HG02885 (cell line): ENCODE data around the gene ELP2.
"Not testable (repeated sequence)": the region's sequence is repeated elsewhere in the genome, so short reads cannot be mapped to it uniquely, and the experiment has no call there.

ENCODE experiments used
- ATAC-seq: cut with Tn5 transposase; IDR thresholded peaks from one replicate; pipeline ENCODE4 v1.9.1; 2021; ENCODE audit warnings: mild to moderate bottlenecking; ENCODE audit not compliant: unreplicated experiment, poor library complexity

ELP2 gene, protein sequence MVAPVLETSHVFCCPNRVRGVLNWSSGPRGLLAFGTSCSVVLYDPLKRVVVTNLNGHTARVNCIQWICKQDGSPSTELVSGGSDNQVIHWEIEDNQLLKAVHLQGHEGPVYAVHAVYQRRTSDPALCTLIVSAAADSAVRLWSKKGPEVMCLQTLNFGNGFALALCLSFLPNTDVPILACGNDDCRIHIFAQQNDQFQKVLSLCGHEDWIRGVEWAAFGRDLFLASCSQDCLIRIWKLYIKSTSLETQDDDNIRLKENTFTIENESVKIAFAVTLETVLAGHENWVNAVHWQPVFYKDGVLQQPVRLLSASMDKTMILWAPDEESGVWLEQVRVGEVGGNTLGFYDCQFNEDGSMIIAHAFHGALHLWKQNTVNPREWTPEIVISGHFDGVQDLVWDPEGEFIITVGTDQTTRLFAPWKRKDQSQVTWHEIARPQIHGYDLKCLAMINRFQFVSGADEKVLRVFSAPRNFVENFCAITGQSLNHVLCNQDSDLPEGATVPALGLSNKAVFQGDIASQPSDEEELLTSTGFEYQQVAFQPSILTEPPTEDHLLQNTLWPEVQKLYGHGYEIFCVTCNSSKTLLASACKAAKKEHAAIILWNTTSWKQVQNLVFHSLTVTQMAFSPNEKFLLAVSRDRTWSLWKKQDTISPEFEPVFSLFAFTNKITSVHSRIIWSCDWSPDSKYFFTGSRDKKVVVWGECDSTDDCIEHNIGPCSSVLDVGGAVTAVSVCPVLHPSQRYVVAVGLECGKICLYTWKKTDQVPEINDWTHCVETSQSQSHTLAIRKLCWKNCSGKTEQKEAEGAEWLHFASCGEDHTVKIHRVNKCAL

DNA sequence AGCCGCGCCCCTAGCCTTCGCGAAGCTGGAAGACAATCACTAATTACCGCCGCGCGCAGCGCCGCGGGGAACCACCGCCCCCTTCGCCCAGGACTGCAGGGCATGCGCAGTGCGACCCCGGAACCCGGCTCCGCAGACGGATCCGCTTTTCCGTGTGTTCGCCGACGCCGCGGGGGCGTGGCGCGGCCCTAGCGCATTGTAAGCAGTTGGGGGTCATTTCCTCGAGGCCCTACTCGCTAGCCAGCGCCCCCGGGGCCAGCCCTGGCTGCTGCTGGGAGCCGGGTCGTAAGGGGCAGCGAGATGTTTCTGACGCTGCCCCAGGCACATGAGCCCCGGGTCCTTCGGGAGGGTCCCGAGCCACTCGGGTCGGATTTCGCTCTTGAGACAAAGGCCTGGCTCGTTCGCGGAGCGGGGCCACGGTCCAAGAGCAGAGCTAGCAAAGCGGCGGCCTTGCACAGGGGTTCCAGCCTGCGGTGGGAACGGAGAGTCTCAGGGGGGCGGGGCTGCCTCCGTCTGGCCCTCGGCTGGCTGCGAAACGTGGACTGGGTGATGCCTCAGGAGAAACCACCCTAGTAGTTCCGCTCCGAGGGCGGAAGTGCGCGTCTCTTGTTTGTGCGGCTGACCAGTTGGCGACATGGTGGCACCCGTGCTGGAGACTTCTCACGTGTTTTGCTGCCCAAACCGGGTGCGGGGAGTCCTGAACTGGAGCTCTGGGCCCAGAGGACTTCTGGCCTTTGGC lies at the start of gene ELP2, which contains the start of gene SLC39A6:
Gene ELP2 (plus strand): TSS at position 600 of the 739 bp plus-strand sequence. CDS start 35 bp downstream, at position 635.
Gene SLC39A6 (minus strand): TSS at position 41 of the 739 bp plus-strand sequence. CDS start 2,333 bp downstream, outside the sequence.
- peak; percentile 91 for ATAC-seq

DNA sequence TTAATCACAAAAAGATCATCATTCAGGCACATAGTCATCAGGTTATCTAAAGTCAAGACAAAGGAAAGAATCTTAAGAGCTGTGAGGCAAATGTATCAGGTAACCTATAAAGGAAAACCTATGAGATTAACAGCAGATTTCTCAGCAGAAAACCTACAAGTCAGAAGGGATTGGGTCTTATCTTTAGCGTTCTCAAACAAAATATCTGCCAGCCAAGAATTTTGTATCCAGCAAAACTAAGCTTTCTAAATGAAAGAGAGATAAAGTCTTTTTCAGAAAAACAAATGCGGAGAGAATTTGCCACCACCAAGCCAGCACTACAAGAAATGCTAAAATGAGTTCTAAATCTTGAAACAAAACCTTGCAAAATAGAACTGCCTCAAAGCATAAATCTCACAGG lies 48.6 kb upstream of the ELP2 start:
- not testable (repeated sequence) for ATAC-seq

DNA sequence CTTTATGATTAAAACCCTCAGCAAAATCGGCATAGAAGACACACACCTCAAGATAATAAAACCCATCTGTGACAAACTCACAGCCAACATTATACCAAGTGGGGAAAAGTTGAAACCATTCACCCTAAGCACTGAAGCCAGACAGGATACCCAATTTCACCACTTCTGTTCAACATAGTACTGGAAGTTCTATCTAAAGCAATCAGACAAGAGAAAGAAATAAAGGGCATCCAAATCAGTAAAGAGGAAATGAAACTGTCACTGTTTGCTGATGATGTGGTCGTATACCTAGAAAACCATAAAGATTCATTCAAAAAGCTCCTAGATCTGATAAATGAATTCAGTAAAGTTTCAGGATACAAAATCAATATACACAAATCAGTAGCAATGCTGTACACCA lies 46.0 kb upstream of the ELP2 start:
- ATAC-seq: no peak

DNA sequence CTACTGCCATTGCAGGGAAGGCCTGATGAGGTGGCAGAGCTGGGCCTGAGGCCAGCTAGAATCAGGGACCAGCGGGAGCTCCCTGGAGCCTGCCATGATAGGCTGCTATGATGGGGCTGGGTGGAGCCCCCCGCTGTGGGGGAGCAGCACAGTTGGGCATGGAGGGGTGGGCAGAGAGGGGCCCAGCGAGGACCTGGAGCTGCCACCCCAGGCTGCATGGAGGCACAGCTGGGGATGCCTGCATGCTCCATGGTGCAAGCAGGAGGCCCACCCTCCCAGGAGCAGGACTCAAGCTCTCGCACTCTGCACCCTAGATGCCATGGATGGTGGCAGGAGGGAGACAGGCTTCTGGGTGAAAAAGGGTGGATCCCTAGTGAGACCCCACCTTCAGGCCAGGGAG lies 44.5 kb upstream of the ELP2 start:
- ATAC-seq: no peak

DNA sequence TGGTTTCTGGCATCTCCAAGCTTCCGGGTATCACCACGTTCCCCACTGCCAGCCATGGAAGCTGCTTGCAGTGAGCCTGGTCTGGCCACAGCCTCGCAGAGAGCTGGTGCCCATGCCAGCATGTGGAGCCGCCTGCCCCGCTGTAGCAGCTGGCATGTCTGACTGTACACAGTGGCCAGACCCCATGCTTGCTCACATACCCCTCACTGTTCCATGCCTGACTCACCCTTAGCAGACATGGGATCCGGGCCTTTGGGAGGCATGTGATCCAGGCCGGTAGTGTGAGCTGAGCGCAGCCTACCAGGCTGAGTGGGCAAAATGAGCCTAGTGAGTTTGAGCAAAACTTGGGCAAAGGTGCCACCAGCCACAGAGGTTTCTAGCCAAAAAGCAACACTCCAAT lies 43.5 kb upstream of the ELP2 start:
- no peak for ATAC-seq

DNA sequence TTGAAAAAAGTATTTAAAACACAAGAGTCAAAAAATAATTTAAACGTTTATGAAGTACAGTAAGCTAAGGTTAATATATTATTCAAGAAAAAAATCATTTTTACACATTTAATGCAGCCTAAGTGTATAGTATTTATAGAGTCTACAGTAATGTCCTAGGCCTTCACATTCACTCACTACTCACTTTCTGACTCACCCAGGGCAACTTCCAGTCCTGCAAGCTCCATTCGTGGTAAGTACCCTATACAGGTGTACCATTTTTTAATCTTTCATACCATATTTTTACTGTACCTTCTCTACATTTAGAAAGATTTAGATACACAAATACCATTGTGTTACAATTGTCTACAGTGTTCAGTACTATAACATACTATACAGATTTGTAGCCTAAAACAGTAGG lies 41.4 kb upstream of the ELP2 start:
- ATAC-seq: no peak

DNA sequence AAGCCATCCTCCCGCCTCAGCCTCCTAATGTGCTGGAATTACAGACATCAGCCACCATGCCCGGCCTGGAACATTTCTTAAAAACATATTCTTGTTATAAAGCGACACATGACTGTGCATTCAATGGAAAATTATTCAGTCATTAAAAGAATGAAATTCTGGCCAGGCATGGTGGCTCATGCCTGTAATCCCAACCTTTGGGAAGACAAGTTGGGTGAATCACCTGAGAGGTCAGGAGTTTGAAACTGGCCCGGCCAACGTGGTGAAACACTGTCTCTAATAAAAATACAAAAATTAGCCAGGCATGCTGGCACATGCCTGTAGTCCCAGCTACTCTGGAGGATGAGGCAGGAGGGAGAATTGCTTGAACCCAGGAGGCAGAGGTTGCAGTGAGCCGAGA lies 40.7 kb upstream of the ELP2 start:
- no peak for ATAC-seq

DNA sequence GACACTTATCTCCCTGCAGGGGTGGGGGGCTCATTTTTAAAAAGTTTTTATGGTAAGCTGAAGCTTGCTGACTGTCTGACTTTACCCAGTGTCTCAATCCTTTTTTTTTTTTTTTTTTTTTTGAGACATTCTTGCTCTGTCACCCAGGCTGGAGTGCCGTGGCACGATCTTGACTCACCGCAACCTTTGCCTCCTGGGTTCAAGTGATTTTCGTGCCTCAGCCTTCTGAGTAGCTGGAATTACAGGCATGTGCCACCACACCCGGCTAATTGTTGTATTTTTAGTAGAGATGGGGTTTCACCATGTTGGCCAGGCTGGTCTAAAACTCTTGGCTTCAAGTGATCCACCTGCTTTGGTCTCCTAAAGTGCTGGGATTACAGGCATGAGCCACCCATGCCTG lies 37.6 kb upstream of the ELP2 start:
- ATAC-seq: not testable (repeated sequence)

DNA sequence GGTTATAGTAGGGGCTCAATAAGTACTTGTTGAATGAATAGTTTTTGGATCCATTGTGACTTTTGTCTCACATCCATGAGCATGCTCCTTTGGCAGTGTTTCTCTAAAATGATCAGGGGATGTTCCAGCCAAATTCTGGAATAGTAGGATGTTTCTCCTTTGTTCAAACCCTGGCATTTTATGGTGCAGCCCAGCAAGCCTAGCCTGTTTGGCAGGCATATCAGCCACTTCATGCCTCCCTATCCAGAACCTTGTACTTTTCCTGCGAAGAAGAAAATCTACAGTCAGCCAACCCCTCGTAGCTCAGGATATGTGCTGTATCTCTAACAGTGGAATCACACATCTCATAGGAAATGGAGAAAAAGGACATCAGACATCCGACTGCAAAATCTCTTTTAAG lies 35.3 kb upstream of the ELP2 start:
- no peak for ATAC-seq

DNA sequence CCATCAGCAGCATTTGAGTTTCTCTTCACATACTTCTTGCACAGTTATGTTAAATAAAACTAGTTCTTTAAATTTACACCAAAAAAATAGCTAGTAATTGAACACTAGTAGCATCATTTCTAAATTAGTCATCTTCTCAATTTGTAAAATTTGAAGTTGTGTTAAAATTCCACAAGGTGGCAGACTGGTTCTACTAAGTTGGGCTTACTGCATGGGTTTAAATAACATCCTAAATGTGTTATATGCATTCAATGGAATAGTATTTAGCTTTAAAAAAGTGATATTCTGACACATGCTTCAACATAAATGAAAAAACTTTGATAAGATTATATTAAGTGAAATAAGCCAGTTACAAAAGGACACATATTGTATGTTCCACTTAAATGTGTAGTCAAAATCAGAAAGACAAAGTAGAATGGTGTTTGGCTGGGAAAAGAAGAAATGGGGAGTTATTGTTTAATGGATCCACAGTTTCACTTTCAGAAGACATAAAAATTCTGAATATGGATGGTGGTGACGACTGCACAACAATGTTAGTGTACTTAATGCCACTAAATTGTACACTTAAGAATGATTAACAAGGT lies 33.7 kb upstream of the ELP2 start:
- no peak for ATAC-seq

DNA sequence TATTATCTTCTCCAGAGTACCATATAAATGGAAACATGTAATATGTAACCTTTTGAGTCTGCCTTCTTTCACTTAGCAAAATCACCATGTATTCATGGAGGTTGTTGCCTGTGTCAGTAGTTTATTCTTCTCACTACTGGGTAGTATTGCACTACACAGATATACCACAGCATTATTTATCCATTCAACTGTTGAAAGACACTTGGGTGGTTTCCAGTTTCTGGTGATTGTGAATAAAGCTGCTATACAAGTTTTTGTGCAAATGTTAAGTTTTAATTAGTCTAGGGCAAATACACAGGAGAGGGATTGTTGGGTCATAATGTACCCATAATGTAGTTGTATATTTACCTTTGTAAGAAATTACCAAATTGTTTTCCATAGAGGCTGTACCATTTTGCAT lies 32.7 kb upstream of the ELP2 start:
- no peak for ATAC-seq

DNA sequence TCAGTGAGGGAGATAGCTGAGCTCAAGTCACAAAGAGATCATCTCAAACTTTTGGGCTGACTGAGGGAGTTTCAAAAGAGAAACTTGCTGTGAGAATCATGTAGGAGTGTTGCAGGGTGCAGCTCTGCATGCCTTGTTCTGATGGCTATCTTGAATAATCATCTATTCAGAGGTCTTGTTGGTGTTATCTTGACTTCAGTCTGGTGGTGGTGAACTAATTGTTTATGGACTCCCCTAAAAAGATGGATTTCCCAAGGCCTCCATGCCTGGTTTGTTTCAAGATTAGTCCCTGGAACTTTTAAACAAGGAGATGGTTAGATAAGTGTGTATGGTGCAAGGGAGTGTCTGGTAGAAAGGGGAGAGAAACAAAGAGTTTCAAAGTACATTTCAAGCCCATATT lies 30.4 kb upstream of the ELP2 start:
- ATAC-seq: no peak

DNA sequence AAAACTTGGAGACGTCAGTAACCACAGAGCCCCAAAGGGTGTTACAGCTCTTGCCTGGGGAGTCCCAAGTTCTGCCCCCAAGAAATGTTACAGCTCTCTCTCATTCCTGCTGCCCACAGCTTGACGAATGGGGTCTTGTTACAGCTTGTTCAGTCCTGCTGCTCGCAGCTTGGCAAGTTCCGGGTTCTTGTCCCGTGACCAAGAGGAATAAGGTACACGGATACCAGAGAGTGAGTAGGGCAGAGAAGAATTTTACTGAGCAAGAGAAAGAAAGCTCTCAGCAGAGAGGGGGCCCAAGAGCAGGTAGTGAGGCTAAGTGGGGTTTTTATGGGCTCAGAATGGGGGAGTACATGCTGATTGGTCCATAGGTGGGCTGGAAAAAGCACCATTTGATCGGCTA lies 27.8 kb upstream of the ELP2 start:
- ATAC-seq: no peak

DNA sequence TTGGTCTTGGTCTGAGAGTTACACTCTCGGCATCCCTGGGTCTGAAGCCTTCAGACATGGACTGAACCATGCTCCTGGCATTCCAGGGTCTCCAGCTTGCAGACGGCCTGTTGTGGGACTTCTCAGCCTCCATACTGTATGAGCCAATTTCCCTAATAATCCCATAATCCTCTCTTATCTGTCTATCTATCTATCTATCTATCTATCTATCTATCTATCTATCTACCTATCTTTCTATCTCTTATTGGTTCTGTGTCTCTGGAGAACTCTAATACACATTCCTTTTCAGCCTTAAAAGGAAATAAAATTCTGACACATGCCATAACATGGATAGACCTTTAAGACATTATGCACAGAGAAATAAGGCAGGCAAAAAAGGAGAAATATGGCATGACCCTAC lies 24.9 kb upstream of the ELP2 start:
- no peak for ATAC-seq

DNA sequence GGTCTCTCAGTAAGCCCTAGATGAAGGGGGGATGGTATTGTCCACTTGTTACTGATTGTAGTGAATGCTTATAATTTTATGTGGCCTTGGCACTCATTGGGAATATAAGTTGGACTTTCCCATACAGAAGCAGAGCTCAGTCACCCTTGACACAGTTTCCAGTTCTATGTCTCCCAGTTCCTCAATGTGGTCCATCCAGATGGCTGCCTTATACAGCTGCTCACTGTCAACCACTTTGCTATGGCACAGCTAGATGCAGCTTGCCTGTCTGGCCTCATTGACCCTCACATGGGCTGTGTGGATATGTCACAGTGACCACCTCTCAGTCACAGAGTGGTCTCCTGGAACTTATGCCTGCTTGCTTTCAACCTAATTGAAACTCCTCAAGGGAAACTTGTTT lies 22.2 kb upstream of the ELP2 start:
- no peak for ATAC-seq

DNA sequence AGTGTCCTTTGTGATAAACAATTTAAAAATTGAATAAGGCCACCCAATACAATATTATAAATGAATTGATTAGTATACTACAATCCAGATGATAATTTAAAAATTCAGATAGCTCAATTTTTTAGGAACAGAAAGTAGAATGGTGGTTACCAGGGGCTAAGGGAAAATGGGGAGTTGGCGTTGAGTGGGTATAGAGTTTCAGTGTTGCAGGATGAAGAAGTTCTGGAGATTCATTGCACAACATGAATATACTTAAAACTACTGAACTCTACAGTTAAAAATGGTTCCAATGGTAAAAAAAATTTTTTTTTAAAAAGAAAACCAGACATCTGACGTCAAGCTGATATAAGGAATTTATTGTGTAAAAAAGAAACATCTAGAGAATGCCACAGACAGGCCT lies 21.5 kb upstream of the ELP2 start:
- ATAC-seq: no peak

DNA sequence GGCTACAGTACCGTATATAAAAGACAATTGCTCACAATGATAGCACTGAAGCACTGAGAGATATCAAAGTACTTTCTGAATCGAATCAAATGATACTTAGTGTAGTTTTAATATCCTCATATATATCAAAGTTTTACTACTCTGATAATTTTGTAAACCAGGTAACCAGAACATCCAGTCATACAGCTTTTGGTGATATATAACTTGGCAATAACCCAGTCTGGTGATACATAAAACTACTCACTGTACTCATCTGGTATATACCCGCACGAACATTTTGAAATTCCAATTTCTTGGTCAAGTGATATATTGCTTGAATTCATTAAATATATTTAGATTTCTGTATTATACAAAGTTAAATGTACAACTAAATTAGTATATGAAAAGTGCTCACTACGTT lies 21.1 kb upstream of the ELP2 start:
- ATAC-seq: no peak

DNA sequence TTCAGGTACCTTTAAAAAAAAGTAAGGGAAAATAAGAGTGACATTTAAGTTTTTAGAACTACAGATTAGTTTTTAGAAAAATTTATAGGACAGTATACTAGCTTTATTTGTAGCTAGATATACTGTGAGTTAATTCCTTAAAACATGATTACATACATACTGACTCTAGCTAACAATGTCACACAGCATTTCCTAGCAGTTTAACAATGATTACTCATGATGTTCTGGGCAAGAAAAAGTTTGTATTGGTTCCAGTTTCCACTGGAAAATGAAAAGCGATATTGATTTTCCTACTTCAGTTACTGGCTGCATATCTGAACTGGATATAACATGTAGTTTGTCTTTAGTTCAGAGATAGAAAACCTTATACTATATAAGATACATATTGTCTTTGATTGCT lies 20.0 kb upstream of the ELP2 start:
- ATAC-seq: no peak

DNA sequence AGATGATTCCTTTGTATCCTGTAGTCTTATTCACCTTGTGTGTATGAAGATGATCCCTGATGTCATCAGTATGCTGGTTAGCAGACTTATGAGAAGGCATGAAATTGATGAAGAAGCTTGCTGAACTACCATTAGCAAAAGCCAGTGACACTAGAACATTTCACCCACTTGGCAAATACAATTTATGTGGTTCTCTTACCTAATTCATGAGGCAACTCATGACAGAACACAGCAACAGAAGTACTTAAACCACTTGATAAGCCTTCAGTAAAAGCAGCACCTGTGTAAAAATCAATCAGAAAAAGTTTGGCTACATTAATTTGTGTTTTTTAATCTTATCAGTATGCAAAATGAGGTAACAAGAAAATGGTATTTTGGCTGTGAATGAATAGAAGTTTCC lies 17.4 kb upstream of the ELP2 start:
- no peak for ATAC-seq

DNA sequence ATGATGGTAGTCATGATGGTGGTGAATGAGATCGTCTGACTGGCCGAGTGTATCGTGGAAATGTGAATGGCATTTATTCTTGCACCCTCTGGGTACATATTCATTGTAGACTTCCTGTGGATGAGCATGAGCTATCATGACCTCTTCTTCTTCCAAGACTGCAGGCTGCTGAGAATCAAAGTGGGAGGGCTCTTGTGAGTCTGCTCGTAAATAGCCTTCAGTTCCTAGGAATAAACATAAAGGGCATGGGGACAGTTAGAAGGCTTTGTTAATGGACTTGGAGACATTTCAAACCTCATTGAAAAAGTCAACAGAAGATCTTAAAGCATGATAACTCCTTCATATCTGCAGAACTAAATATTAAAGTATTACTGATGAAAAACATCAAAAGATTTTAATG lies 15.4 kb upstream of the ELP2 start:
- no peak for ATAC-seq

DNA sequence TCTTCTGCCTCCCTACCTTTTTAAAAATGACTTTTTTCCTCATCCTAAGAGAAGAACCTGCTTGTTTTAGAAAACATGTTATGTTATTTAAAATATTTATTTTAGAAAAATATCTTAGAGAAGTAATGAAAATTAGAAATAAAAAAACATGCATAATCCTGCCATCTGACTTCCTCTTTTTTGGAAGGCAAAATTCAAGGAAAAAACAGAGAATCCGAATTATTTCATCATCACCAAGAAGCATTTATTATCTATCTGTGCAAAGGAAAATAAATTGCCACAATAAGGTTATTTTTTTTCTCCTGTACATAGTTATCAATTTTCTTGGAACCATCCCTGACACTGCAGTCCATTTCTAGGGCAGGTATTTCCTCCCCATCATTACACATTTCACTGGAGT lies 15.0 kb upstream of the ELP2 start:
- no peak for ATAC-seq
